Smooth muscle cell of the pulmonary artery (primary cell): ENCODE data around the gene SIRPD. TPM values are rescaled to one million over a fixed set of nuclear protein-coding genes. Genes with fewer than 3 reads are reported as not detected.

Experiments
- total RNA-seq: library from RNA; depleted of rRNA; stranded (reverse); fragments of >200 nt; gene quantifications from 2 replicates; pipeline ENCODE4 v1.2.3, GENCODE V29; 2014

The SIRPD gene
- total RNA-seq, result not detected in 2 replicates

GRCh38 chr20:1557605-1558004 lies at the start of gene SIRPD:
Gene SIRPD (minus strand): TSS chr20:1557705. CDS start chr20:1557653, 52 bp downstream.

GRCh38 chr20:1491281-1491840 lies 66.1 kb downstream of the SIRPD start, which contains the start of gene SIRPB2:
Gene SIRPB2 (minus strand): TSS chr20:1491420. CDS start chr20:1491359, 61 bp downstream.

Other genes starting within 250 kb of the SIRPD start
- 1.8 and 2.1 TPM in 2 replicates for gene SDCBP2, start 228.6 kb downstream of the SIRPD start, total RNA-seq
- 165 and 244 TPM in 2 replicates for gene FKBP1A, start 164.7 kb downstream of the SIRPD start, total RNA-seq
- gene NSFL1C, start 90.9 kb downstream of the SIRPD start, total RNA-seq, result 24.7 and 32.6 TPM in 2 replicates
- gene SIRPB2, start 66.3 kb downstream of the SIRPD start, total RNA-seq, result 0.33 TPM in 1 of 2 replicates, not detected in the other
- 1.3 TPM in 1 of 2 replicates, not detected in the other for gene SIRPB1, start 62.3 kb upstream of the SIRPD start, total RNA-seq
- not detected in 2 replicates for gene SIRPG, start 100.1 kb upstream of the SIRPD start, total RNA-seq